D721Med (cell line): ENCODE data around the gene SAG.

Experiments
- DNase-seq: peaks from one replicate; pipeline ENCODE4 v3.0.0; 2011; ENCODE audit warnings: low spot score; ENCODE audit not compliant: insufficient read length
- FAIRE-seq: peaks from 2 replicates; lab custom pipeline; 2011; peaks lifted over from hg19 to GRCh38; lab: Jason Lieb, UNC
- CTCF ChIP-seq: IDR thresholded peaks from 2 replicates; pipeline ENCODE4 v1.5.1; 2012; ENCODE audit warnings: mild to moderate bottlenecking, control low read depth; ENCODE audit not compliant: insufficient read depth; ENCODE audit errors: missing control alignments

The SAG gene

DNA sequence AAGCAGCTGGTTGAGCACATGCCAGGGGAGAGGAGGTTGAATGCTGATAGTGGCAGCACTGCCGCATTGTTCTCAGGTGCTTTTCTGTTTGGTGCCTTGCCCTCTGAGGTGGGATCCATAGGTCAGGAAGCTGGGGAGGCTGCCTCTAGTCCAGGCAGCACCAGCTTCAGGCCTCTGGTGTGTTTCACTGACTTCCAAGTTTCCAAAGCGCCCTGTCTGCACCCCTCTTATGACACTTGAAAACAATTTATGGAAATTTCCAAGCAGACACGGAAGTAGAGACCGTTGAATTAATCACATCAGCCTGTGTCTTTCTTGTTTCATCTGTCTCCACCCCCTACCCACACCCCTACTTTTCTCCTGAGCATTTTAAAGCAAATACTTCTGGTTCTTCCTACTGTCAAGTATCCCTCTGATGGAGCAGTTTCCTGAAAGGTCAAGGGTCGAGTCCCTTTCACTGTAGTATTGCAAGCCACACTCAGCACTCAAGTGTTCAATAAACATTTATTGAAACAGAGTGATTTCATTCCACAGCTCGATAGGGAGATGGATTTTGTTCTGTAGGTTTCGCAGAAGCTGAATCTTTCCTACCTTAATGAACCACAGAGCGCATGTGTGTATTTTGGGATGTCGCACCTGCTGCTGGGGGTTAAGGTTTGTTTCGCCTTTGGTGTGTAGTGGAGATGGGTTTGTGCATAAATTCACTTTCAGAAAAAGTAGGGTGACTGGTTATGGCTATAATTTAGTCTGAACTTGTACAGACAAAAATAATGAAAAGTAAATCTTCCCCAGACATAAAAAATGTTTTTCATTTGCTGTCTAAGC is 68.1 kb downstream of the SAG start:
- DNase-seq (no peak), FAIRE-seq (no peak)
- TF ChIP-seq CTCF: no peak

DNA sequence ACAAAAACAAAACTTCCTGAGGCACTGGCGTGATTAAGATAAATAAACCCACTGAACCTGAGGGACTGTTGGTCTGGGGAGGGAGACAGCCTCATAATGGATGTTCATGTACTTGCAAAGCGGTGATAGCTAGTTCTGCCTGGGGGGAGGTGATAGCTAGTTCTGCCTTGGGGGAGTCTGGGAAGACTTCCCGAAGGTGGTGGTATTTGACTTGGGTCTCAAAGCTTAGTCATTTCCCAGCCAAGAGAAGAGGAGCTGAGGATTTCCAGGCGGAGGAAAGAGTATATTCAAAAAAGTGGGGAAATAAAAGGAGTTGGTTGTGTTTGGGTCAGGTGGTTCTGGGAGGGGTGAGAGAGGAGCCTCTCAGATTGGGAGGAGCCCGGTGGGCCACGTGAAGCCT is 71.4 kb downstream of the SAG start:
- TF ChIP-seq CTCF: no peak
- no peak for DNase-seq
- no peak for FAIRE-seq

DNA sequence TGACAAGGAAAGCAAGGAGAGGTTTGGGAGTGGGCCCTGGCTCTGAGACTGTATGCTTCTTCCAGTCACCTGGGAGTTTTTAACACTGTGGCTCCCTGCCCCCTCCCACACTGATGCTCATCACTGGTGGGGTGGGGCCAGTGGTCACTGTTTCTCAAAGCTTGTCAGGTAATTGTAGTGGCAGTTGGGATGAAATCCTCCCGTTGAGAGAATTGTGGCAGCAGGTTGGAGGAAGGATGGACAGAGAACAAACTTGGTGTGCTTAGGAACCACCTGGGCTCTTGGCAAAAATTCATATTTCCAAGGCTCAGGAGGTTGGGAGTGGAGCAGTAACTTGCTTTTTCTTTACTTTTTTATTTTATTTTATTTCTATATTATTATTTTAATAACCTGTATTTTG is 71.8 kb downstream of the SAG start:
- no peak for FAIRE-seq
- DNase-seq: no peak
- no peak for TF ChIP-seq CTCF

- TF ChIP-seq CTCF: no peak
- no peak for FAIRE-seq
- DNase-seq: peak; percentile 54
Measured at GRCh38 chr2:233380132-233380895, 72.7 kb downstream of the SAG start.

DNA sequence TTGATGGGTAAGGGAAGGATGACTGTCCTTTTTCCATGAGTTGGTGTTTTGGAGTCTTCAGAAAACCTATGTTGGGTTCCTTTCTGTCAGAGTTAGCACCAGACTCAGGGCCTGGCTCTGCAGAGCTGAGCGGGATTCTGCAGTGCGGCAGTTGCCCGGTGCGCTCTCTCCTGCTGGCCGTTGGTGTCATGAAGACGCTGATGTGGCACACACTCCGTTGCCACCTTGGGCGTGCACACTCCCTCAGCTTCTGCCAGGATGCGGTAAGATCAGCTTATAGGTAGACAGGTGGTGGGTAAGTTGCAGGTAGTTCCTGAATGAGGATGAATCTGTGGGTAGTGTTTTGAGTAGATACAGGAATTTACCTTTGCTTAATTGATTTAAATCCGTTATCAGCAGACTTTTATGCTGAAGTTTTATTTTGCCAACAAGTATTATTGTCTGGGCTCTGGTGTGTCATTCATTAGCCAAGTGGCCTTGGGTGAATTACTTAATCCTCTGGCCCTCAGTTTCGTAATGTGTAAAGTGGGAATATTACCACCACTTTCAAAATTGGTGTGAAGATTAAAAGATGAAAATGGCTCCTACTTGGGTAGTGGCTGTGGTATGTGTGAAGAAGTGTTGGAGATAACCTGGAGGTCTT is 73.5 kb downstream of the SAG start:
- FAIRE-seq (no peak), DNase-seq (no peak)
- no peak for TF ChIP-seq CTCF

DNA sequence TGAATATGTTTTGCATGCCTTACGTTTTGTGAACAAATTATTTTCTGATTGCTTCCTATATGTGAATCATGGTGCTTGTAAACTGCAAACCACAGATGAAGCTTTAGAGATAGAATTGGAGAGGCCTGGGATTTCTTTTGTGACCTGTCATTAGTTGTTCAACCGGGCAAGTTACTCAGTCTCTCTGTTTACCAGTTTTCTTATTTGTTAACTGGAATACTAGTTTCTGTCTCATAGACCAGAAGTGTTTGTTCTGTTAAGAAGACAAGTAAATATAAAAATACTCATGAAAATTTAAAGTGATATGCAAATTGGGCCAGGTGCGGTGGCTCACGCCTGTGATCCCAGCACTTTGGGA is 74.0 kb downstream of the SAG start:
- no peak for TF ChIP-seq CTCF
- no peak for DNase-seq
- FAIRE-seq: no peak

- FAIRE-seq: no peak
- DNase-seq: no peak
- TF ChIP-seq CTCF: no peak
Measured at GRCh38 chr2:233384015-233384414, 76.4 kb downstream of the SAG start.
